PC-9 (cell line): ENCODE results near the gene SGO1.

Experiments
- CTCF ChIP-seq: fragments of 200-600 bp; sonication (generic); conservative IDR thresholded peaks from 2 replicates; pipeline ENCODE4 v1.6.1; 2017; ENCODE audit warnings: mixed run types, antibody characterized with exemption, mild to moderate bottlenecking, moderate library complexity
- EZH2 ChIP-seq: fragments of 200-600 bp; sonication (generic); IDR thresholded peaks from 2 replicates; pipeline ENCODE4 v1.8.0; 2017; ENCODE audit warnings: antibody characterized with exemption, low read depth

GRCh38 chr3:20125289-20125688 lies 60.7 kb downstream of the SGO1 start:
- TF ChIP-seq CTCF (no peak), EZH2 (no peak)
